HCT116 (cell line): ENCODE results near the gene CCDC197.

Experiments used
- CTCF ChIP-seq, 3 experiments: fragments of 200-600 bp in 1 of 3; sonication (generic) in 1 of 3; IDR thresholded peaks in 2 of 3; conservative IDR thresholded peaks in 1 of 3; 2 replicates each; pipeline ENCODE4 v1.5.1; 2012 to 2017; ENCODE audit warnings: low read depth in 2 of 3, low read length in 2 of 3, antibody characterized with exemption in 1 of 3, borderline replicate concordance in 1 of 3, control low read depth in 1 of 3, mild to moderate bottlenecking in 1 of 3, mixed read lengths in 1 of 3, mixed run types in 1 of 3, moderate library complexity in 1 of 3; ENCODE audit not compliant: insufficient read depth in 1 of 3
- POLR2A ChIP-seq: IDR thresholded peaks from 2 replicates; pipeline ENCODE4 v1.7.0; 2011; ENCODE audit warnings: borderline replicate concordance; ENCODE audit not compliant: insufficient read depth, insufficient read length; ENCODE audit errors: extremely low read depth
- TF ChIP-seq, protein P1 (sequence below): IDR thresholded peaks from 2 replicates; pipeline ENCODE4 v1.6.1; 2012

GRCh38 chr14:93959239-93960107 is 37.6 kb upstream of the CCDC197 start:
- TF ChIP-seq POLR2A (no peak), CTCF (IDR thresholded peaks at IDR 0.05 in 2 of 3, conservative IDR thresholded peaks at IDR 0.05 in 1 of 3; ENCODE audit: borderline replicate concordance in 1 of 3, insufficient read depth in 1 of 3, low read depth in 2 of 3, low read length in 2 of 3) (no peak)
- TF ChIP-seq, protein P1, sequence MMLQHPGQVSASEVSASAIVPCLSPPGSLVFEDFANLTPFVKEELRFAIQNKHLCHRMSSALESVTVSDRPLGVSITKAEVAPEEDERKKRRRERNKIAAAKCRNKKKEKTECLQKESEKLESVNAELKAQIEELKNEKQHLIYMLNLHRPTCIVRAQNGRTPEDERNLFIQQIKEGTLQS, result no peak
